HTR-8/SVneo (cell line): Measurements from ENCODE around the gene IL24.

ENCODE experiments used
- DNase-seq: peaks from one replicate; pipeline ENCODE4 v3.0.0; 2011; ENCODE audit warnings: low spot score, mixed read lengths; ENCODE audit not compliant: insufficient read length
- FAIRE-seq: peaks from 2 replicates; lab custom pipeline; 2011; peaks lifted over from hg19 to GRCh38; lab: Jason Lieb, UNC

Gene IL24

GRCh38 chr1:206945779-206946178, 48.5 kb downstream of the IL24 start:
- FAIRE-seq = no peak

GRCh38 chr1:206946261-206946660, 49.0 kb downstream of the IL24 start, which contains the start of gene PIGR:
Gene PIGR (minus strand): TSS chr1:206946466. CDS start chr1:206940531, 5,935 bp downstream.
- FAIRE-seq (no peak), DNase-seq (no peak)

More at GRCh38 chr1:206945779-206946178, 48.5 kb downstream of the IL24 start:
- no peak for DNase-seq

GRCh38 chr1:206947255-206947654, 50.0 kb downstream of the IL24 start:
- FAIRE-seq (no peak), DNase-seq (no peak)

GRCh38 chr1:206949208-206949607, 52.0 kb downstream of the IL24 start:
- DNase-seq = no peak
- FAIRE-seq = no peak

GRCh38 chr1:206949641-206950040, 52.4 kb downstream of the IL24 start:
- DNase-seq (no peak), FAIRE-seq (no peak)

- no peak for DNase-seq
- no peak for FAIRE-seq
Measured at GRCh38 chr1:206951318-206952100, 54.3 kb downstream of the IL24 start.

GRCh38 chr1:206952171-206952570, 54.9 kb downstream of the IL24 start:
- FAIRE-seq = no peak

GRCh38 chr1:206953126-206953525, 55.9 kb downstream of the IL24 start:
- FAIRE-seq = no peak

More at GRCh38 chr1:206952171-206952570, 54.9 kb downstream of the IL24 start:
- DNase-seq = no peak

GRCh38 chr1:206953626-206954025, 56.4 kb downstream of the IL24 start:
- DNase-seq = no peak
- FAIRE-seq = no peak

More at GRCh38 chr1:206953126-206953525, 55.9 kb downstream of the IL24 start:
- no peak for DNase-seq
